ENCODE results near the gene SEMA6A.

SEMA6A gene

GRCh38 chr5:116495786-116496357 lies 78.8 kb downstream of the SEMA6A start:
- DNase-seq (ENCODE audit: low read depth): no peak

- no peak for DNase-seq (ENCODE audit: low read depth)
Observed at GRCh38 chr5:116494784-116495450, 79.7 kb downstream of the SEMA6A start.

GRCh38 chr5:116492776-116493175 lies 81.8 kb downstream of the SEMA6A start:
- no peak for DNase-seq (ENCODE audit: low read depth)

- no peak for DNase-seq (ENCODE audit: low read depth)
Observed at GRCh38 chr5:116492016-116492623, 82.5 kb downstream of the SEMA6A start.

- DNase-seq (ENCODE audit: low read depth): no peak
Observed at GRCh38 chr5:116488356-116489041, 86.1 kb downstream of the SEMA6A start.

- no peak for DNase-seq (ENCODE audit: low read depth)
Observed at GRCh38 chr5:116487045-116487444, 87.6 kb downstream of the SEMA6A start.

GRCh38 chr5:116486588-116486987 lies 88.0 kb downstream of the SEMA6A start:
- DNase-seq (ENCODE audit: low read depth): no peak

- no peak for DNase-seq (ENCODE audit: low read depth)
Observed at GRCh38 chr5:116484645-116485044, 90.0 kb downstream of the SEMA6A start.

- DNase-seq (ENCODE audit: low read depth): no peak
Observed at GRCh38 chr5:116482394-116482793, 92.2 kb downstream of the SEMA6A start.

GRCh38 chr5:116480894-116481510 lies 93.6 kb downstream of the SEMA6A start:
- DNase-seq (ENCODE audit: low read depth): no peak

GRCh38 chr5:116479776-116480675 lies 94.6 kb downstream of the SEMA6A start:
- DNase-seq (ENCODE audit: low read depth): no peak

GRCh38 chr5:116478491-116478890 lies 96.1 kb downstream of the SEMA6A start:
- no peak for DNase-seq (ENCODE audit: low read depth)

- DNase-seq (ENCODE audit: low read depth): no peak
Observed at GRCh38 chr5:116476897-116477537, 97.6 kb downstream of the SEMA6A start.

- no peak for DNase-seq (ENCODE audit: low read depth)
Observed at GRCh38 chr5:116475338-116475737, 99.3 kb downstream of the SEMA6A start.

GRCh38 chr5:116473706-116474105 lies 100.9 kb downstream of the SEMA6A start:
- no peak for DNase-seq (ENCODE audit: low read depth)

- no peak for DNase-seq (ENCODE audit: low read depth)
Observed at GRCh38 chr5:116472274-116472673, 102.3 kb downstream of the SEMA6A start.

- DNase-seq (ENCODE audit: low read depth): no peak
Observed at GRCh38 chr5:116469631-116470030, 105.0 kb downstream of the SEMA6A start.

- DNase-seq (ENCODE audit: low read depth): no peak
Observed at GRCh38 chr5:116468583-116468982, 106.0 kb downstream of the SEMA6A start.

- no peak for DNase-seq (ENCODE audit: low read depth)
Observed at GRCh38 chr5:116467465-116467843, 107.2 kb downstream of the SEMA6A start.

GRCh38 chr5:116466727-116467464 lies 107.7 kb downstream of the SEMA6A start:
- DNase-seq (ENCODE audit: low read depth): no peak
